Activated CD4-positive, alpha-beta T cell treated with anti-CD3 and anti-CD28 coated beads for 1 hour (primary cell): ENCODE data around the gene PRSS57.
A peak's percentile ranks its signal among the peaks of the same experiment; 100 is the strongest.
"Not testable (repeated sequence)": the region's sequence is repeated elsewhere in the genome, so short reads cannot be mapped to it uniquely, and the experiment has no call there.

ENCODE experiments used
- DNase-seq: peaks from one replicate; pipeline ENCODE4 v3.0.0-alpha.2; 2020

PRSS57 gene

GRCh38 chr19:688992-689391, 6.3 kb downstream of the PRSS57 start:
- DNase-seq = no peak

GRCh38 chr19:688214-688613, 7.0 kb downstream of the PRSS57 start:
- DNase-seq = no peak

GRCh38 chr19:687569-688166, 7.6 kb downstream of the PRSS57 start:
- DNase-seq = no peak

GRCh38 chr19:686589-687297, 8.5 kb downstream of the PRSS57 start:
- no peak for DNase-seq

- no peak for DNase-seq
Observed at GRCh38 chr19:685454-685931, 9.8 kb downstream of the PRSS57 start.

- no peak for DNase-seq
Observed at GRCh38 chr19:682678-683320, 12.5 kb downstream of the PRSS57 start.

GRCh38 chr19:681029-682019, 13.9 kb downstream of the PRSS57 start:
- DNase-seq = no peak

- peak; percentile 99 for DNase-seq
Observed at GRCh38 chr19:680287-681028, 14.8 kb downstream of the PRSS57 start.

- no peak for DNase-seq
Observed at GRCh38 chr19:679418-680286, 15.6 kb downstream of the PRSS57 start.

- DNase-seq = no peak
Observed at GRCh38 chr19:678791-679388, 16.4 kb downstream of the PRSS57 start.

GRCh38 chr19:677601-678436, 17.4 kb downstream of the PRSS57 start:
- DNase-seq = no peak

- no peak for DNase-seq
Observed at GRCh38 chr19:677201-677600, 18.1 kb downstream of the PRSS57 start.

GRCh38 chr19:676339-677105, 18.7 kb downstream of the PRSS57 start, which contains the start of gene FSTL3:
FSTL3 (plus strand) TSS chr19:676392; CDS start chr19:676424, 32 bp downstream.
- DNase-seq = no peak

GRCh38 chr19:676007-676338, 19.3 kb downstream of the PRSS57 start:
- DNase-seq = no peak

- DNase-seq = no peak
Observed at GRCh38 chr19:674282-675151, 20.7 kb downstream of the PRSS57 start.

- DNase-seq = no peak
Observed at GRCh38 chr19:670609-671075, 24.6 kb downstream of the PRSS57 start.

GRCh38 chr19:668675-669434, 26.4 kb downstream of the PRSS57 start:
- not testable (repeated sequence) for DNase-seq
